ENCODE data around the gene SOX21.

DNA sequence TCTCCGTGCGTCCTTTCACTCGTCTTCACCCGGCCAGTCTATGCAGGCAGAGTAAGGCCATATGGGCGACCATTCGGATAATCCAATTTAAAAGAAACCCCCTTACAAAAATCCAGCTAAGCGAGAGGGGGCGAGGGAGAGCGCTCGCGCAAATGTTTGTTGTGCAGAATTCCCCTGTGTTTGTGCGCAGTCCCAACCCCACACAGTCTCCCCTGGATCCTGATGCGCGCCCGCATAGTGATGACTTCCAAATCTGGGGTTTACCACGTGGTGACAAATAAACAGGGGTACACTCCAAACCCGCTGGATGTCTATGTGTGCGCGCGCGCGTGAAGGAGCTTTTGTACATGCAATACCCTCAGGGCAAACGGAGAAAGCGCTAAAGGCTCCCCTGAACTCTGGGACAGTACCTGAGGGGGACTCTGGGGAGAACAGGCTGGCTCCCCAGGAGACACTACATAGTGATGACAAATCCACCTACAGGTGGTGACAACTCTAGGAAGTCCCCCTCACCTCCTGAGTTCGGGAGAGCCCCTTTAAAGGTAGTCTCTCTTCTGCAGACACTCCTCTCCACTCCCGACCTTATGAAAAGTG lies 8.5 kb downstream of the SOX21 start:
- TF ChIP-seq EZH2 (IDR thresholded peaks at IDR 0.05) (no peak), POLR2AphosphoS5 (IDR thresholded peaks at IDR 0.05; ENCODE audit: borderline replicate concordance, low read depth, low read length) (no peak), FOXP2 (optimal IDR thresholded peaks at IDR 0.05; ENCODE audit: control extremely low read depth, extremely low read length, insufficient read depth) (no peak)
